AG04450 (cell line): Measurements from ENCODE around the gene CBL. TPM values are rescaled to one million over a fixed set of nuclear protein-coding genes. Genes with fewer than 3 reads are reported as not detected.

Experiments
- CTCF ChIA-PET: fragments of 300-600, 350-600 bp; formaldehyde crosslinking; extraction: SDS; loops from one replicate; lab custom pipeline; 2022; ENCODE audit warnings: antibody characterized with exemption, inconsistent platforms; lab: Charles Lee
- POLR2A ChIA-PET: fragments of 350-600 bp; formaldehyde crosslinking; extraction: SDS; loops from one replicate; lab custom pipeline; 2021; ENCODE audit warnings: antibody characterized with exemption, inconsistent platforms; lab: Yijun Ruan, JAX
- DNase-seq: peaks from one replicate; pipeline ENCODE4 v3.0.0-alpha.2; 2011; ENCODE audit warnings: low read depth, low spot score
- H3K27ac ChIP-seq: one replicate; pipeline ENCODE4 v1.5.1; 2012; ENCODE audit warnings: low read depth, low read length, control low read depth
- H3K27me3 ChIP-seq: one replicate; pipeline ENCODE4 v1.6.0; 2012; ENCODE audit warnings: low read length; ENCODE audit not compliant: control insufficient read depth, insufficient read depth
- H3K4me3 ChIP-seq: 2 replicates; pipeline ENCODE4 v1.5.1; 2011; ENCODE audit warnings: mild to moderate bottlenecking, low read depth, low read length, control low read depth
- H3K9me3 ChIP-seq: 2 replicates; pipeline ENCODE4 v1.5.1; 2012; ENCODE audit warnings: low read length; ENCODE audit not compliant: control insufficient read depth, insufficient read depth
- polyA plus RNA-seq: library from polyadenylated mRNA; depleted of rRNA; stranded (reverse); fragments of >200 nt; gene quantifications from 2 replicates; pipeline ENCODE4 v1.2.3, GENCODE V29; 2011
- TF ChIP-seq, protein P1 (sequence below): IDR thresholded peaks from 2 replicates; pipeline ENCODE4 v1.5.1; 2011; ENCODE audit warnings: low read depth, low read length, control low read depth, inconsistent platforms

The CBL gene
- polyA plus RNA-seq, 1 experiment = 24.3 TPM

DNA sequence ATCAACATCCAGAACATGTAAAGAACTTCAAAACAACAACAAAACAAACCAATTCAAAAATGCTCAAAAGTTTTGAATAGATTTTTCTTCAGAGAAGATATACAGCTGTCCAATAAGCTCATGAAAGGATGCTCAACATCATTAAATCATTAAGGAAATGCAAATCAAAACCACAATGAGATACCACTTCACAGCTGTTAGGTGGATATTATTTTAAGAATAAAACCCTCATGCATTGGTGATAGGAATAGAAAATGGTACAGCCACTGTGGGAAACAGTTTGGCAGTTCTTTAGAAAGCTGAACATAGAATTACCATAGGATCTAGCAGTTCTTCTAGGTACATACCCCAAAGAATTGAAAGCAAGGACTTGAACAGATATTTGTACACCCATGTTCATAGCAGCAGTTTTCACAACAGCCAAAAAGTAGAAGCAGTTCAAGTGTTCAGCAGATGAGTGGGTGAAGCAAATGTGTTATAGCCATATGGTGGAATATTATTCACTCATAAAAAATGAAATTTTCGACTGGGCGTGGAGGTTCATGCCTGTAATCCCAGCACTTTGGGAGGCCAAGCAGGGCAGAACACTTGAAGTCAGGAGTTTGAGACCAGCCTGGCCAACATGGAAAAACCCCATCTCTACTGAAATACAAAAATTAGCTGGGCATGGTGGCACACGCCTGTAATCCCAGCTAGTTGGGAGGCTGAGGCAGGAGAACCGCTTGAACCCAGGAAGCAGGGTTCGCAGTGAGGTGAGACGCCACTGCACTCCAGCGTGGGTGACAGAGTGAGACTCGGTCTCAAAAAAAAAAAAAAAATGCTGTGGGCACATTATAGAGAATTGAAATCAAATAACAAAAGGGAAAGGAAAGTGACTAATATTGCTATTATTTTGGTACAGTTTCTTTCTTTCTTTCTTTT, 42.9 kb downstream of the CBL start:
- Histone ChIP-seq H3K27me3 (no peaks in the 10 kb centered on the region), H3K4me3 (no peak overlapping the region), H3K9me3 (no peaks in the 10 kb centered on the region), H3K27ac (no peak overlapping the region)
- TF ChIP-seq, protein P1, sequence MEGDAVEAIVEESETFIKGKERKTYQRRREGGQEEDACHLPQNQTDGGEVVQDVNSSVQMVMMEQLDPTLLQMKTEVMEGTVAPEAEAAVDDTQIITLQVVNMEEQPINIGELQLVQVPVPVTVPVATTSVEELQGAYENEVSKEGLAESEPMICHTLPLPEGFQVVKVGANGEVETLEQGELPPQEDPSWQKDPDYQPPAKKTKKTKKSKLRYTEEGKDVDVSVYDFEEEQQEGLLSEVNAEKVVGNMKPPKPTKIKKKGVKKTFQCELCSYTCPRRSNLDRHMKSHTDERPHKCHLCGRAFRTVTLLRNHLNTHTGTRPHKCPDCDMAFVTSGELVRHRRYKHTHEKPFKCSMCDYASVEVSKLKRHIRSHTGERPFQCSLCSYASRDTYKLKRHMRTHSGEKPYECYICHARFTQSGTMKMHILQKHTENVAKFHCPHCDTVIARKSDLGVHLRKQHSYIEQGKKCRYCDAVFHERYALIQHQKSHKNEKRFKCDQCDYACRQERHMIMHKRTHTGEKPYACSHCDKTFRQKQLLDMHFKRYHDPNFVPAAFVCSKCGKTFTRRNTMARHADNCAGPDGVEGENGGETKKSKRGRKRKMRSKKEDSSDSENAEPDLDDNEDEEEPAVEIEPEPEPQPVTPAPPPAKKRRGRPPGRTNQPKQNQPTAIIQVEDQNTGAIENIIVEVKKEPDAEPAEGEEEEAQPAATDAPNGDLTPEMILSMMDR = no peak
- CTCF ChIA-PET = interaction anchor here (1.1 to 4.6 kb wide), 2 partner anchors 43 to 53 kb away, joined by 4 to 33 read pairs; partner anchors contain the start of gene CBL
- POLR2A ChIA-PET = interaction anchor here (0.6 kb wide), 1 partner anchor 19 kb away, joined by 3 read pairs; no protein-coding TSS in a partner anchor
- no peak for DNase-seq

GRCh38 chr11:119249671-119250010, 43.5 kb downstream of the CBL start:
- TF ChIP-seq, protein P1 = no peak
- DNase-seq = no peak
- H3K4me3 ChIP-seq = no peak overlapping the region
- no peak overlapping the region for H3K27ac ChIP-seq
- POLR2A ChIA-PET = interaction anchor here (0.6 kb wide), 1 partner anchor 19 kb away, joined by 3 read pairs; no protein-coding TSS in a partner anchor
- no peaks in the 10 kb centered on the region for H3K9me3 ChIP-seq
- H3K27me3 ChIP-seq = no peaks in the 10 kb centered on the region
- CTCF ChIA-PET = interaction anchor here (1.1 to 4.6 kb wide), 2 partner anchors 44 to 53 kb away, joined by 4 to 33 read pairs; partner anchors contain the start of gene CBL

- ChIA-PET POLR2A (no interaction called here), CTCF (interaction anchor here (1.1 to 4.6 kb wide), 2 partner anchors 46 to 72 kb away, joined by 3 to 33 read pairs; partner anchors contain the start of gene CBL)
- Histone ChIP-seq H3K9me3 (no peaks in the 10 kb centered on the region), H3K27me3 (no peaks in the 10 kb centered on the region), H3K27ac (no peak overlapping the region), H3K4me3 (no peak overlapping the region)
- no peak for DNase-seq
- TF ChIP-seq, protein P1 = no peak
These were observed 45.0 kb downstream of the CBL start for GRCh38 chr11:119251114-119251513.

DNA sequence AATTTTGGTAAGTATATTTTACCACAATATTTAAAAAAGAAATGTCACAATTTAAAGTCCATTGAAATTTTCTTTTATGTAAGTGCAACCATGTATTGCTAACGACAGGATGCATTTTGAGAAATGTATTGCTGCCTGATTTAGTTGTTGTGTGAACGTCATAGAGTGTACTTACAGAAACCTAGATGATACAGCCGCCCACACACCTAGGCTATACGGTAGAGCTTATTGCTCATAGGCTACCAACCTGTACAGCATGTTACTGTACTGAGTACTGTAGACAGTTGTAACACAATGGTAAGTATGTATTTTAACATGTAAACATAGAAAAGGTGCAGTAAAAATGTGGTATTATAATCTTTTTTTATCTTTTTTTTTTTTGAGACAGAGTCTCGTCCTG, 48.1 kb downstream of the CBL start:
- Histone ChIP-seq H3K27ac (no peak overlapping the region), H3K9me3 (no peaks in the 10 kb centered on the region), H3K4me3 (no peak overlapping the region), H3K27me3 (no peaks in the 10 kb centered on the region)
- CTCF ChIA-PET = interaction anchor here (0.5 kb wide), 1 partner anchor 70 kb away, joined by 3 read pairs; no protein-coding TSS in a partner anchor
- TF ChIP-seq, protein P1 = no peak
- DNase-seq = no peak
- POLR2A ChIA-PET = no interaction called here

DNA sequence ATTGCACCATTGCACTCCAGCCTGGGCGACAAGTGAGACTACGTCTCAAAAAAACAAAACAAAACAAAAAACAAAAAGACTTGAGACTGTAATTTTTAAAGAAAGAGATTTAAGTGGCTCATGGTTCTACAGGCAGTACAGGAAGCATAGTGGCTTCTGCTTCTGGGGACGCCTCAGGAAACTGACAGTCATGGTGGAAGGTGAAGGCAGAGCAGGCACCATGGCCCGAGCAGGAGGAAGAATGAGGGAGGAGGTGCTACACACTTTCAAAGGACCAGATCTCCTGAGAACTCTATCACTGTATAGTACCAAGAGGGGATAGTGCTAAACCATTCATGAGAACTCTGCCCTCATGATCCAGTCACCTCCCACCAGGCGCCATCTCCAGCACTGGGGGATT, 52.0 kb downstream of the CBL start:
- ChIA-PET POLR2A (no interaction called here), CTCF (interaction anchor here (5.6 kb wide), 1 partner anchor 52 kb away, joined by 30 read pairs; the partner anchor contains the start of gene CBL)
- TF ChIP-seq, protein P1 = no peak

More for the DNA sequence above, 52.0 kb downstream of the CBL start:
- Histone ChIP-seq H3K4me3 (no peak overlapping the region), H3K27me3 (no peaks in the 10 kb centered on the region), H3K9me3 (no peaks in the 10 kb centered on the region), H3K27ac (no peak overlapping the region)
- DNase-seq = no peak
